ENCODE data around the gene NCDN.

NCDN gene

DNA sequence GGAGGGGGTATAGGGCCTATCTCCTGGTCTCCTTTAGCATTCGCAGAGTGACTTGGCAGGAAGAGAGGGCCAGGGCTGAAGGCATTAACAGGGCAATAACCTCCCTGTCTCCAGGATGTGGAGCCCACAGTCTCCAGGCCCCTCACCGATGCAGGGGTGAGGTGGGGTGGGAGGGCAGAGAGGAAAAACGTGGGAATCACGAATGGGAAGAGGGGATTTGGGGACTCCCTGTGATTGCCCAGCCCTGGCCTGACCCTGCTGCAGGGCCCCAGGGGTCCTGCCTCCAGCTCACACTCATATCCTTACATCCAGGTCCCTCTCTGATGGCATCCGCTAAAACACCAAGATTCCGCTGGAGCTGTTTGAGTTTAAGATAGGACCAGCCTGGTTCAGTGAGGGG is 30.1 kb downstream of the NCDN start:
- FAIRE-seq (no peak), DNase-seq (ENCODE audit: extremely low spot score, insufficient read length, low read depth) (no peak)

GRCh38 chr1:35588197-35588910 is 30.8 kb downstream of the NCDN start:
- DNase-seq (ENCODE audit: extremely low spot score, insufficient read length, low read depth) (no peak), FAIRE-seq (no peak)

DNA sequence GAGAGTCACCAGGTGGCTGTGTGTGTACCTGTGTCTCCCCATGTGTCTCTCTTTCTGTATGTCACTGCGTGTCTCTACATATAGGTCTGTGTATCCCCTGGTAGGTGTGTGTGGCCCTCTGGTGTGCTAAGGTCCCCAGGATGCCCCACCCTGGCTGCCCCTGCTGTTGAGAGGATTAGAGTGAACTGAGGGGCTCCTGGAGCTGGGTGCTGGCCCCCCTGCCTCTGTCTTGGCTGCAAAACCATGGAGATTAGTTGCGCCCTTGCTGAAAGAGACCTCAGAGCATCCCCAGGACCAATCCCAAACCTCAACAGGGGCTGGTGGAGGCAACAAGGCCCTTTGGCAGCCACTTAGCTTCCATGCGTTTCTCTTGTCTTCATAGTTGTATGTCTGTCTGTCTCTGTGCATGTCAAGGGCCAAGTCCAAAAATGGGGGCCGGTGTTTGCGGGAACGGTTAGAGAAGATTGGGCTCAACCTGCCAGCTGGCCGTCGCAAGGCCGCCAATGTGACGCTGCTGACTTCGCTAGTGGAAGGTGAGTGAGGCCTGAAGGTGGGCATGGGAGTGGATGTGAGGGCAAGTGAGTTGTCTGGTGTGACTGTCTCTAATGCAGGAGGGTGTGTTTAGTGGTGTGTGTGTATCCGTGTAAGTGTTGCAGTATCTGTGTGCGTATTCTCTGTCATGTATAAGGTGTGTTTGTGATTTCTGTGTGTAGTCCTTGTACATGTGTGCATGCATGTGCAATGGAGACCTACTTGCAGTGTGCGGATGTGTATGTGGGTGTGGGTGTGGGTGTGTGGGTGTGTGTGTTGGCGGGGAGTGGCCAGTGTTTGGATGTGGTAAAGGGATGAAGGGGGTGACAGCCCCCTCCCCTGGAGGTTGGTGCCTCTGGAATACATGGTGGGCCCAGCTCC is 32.2 kb downstream of the NCDN start:
- DNase-seq (ENCODE audit: extremely low spot score, insufficient read length, low read depth) (no peak), FAIRE-seq (no peak)

- FAIRE-seq (no peak), DNase-seq (ENCODE audit: extremely low spot score, insufficient read length, low read depth) (no peak)
Measured at GRCh38 chr1:35590476-35591040, 33.0 kb downstream of the NCDN start.

DNA sequence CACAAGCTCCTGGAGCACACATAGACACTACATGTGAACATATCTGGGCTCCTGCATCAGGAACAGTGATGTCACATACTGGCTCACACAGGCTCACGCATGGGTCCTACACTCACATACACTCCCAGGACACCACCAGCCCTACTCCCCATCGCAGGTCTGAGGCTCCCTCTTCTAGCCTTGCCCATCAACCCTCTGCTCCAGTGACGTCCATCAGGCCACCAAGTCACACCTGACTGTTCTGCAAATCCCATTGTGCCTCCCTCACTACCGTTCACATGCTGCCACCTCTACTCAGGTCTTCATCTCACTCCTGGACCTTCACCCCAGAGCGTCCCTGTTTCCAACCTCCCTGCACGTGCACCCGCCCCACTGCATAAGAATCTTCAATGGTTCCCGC is 33.6 kb downstream of the NCDN start:
- FAIRE-seq = no peak
- DNase-seq (ENCODE audit: extremely low spot score, insufficient read length, low read depth) = no peak

DNA sequence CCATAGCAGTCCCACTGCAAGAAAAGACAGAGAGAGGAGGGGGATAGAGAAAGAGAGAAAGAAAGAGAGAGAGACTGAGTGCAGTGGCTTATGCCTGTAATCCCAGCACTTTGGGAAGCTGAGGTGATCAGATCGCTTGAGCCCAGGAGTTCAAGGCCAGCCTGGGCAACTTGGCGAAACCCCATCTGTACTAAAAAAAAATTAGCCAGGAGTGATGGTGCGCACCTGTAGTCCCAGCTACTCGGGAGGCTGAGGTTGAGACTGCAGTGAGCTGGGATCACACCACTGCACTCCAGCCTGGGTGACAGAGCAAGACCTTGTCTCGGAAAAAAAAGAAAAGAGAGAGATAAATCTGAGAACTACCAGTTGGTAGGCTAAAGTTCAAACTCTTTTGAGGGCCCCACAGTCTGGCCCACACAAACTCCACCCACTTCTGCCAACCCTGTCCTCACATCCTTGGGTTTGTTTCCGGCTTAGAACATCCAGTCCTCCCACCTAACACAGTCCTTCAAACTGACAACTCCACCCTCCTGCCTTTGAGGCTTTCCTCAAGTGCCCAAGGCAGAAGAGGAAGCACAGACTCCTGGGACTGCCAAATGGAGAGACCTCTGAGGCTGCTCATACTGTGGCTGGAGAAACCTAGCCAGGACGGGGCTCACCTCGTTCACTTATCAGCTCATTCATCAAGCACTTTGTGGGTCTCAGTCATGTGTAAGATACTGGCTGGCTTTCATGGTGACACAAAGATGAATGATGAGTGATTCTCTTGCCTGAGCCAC is 35.6 kb downstream of the NCDN start:
- DNase-seq (ENCODE audit: extremely low spot score, insufficient read length, low read depth) (no peak), FAIRE-seq (no peak)

DNA sequence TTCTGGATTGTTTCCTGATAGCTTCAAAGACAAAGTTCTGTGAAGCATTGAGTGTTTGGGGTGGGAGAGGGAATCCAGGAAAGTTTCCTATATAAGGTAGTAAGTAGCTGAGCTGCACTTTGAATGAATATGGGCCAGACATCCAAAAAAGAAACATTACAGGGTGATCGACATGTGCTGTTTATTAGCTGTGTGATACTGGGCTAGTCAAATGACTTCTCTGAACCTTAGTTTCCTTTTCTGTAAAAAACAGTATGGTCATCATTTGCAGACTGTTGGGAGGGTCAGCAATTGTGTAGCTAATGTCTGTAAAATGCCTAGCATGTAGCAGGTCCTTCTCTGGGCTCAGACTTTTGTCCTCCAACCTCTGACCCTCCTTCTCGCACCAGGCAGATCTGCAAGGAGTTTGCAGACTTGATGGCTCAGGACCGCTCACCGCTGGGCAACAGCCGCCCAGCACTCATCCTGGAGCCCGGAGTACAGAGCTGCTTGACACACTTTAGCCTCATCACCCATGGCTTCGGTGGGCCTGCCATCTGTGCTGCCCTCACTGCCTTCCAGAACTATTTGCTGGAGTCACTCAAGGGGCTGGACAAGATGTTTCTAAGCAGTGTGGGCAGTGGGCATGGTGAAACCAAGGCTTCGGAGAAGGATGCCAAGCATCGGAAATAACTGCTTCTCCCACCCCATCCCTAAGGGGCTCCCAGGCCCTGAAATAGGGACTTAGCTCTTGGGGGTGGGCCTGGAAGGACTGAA is 36.6 kb downstream of the NCDN start:
- no peak for FAIRE-seq

GRCh38 chr1:35595684-35596083 is 38.1 kb downstream of the NCDN start:
- FAIRE-seq = no peak

More for the DNA sequence above, 36.6 kb downstream of the NCDN start:
- DNase-seq (ENCODE audit: extremely low spot score, insufficient read length, low read depth) = no peak

GRCh38 chr1:35597870-35598269 is 40.3 kb downstream of the NCDN start:
- FAIRE-seq (no peak), DNase-seq (ENCODE audit: extremely low spot score, insufficient read length, low read depth) (no peak)

More at GRCh38 chr1:35595684-35596083, 38.1 kb downstream of the NCDN start:
- no peak for DNase-seq (ENCODE audit: extremely low spot score, insufficient read length, low read depth)

DNA sequence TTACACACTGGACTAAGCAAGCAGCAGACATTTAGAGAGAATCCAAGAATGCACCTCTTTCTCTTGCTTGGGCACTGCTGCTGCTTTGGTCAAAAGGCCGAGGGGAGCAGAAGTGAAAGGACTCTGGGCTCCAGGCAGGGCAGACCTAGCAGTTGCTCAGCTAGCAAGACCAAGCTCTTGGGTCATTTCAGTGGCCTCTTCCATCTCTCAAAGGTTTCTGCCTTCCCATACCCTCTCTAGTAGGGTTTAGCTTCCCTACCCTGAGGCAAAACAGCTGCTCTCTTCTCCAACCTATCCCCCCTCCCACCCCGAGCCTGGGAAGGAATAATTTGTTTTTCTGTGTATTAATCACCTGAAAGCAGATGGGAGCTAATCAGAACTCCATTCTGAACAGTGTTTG is 41.3 kb downstream of the NCDN start:
- no peak for FAIRE-seq
- no peak for DNase-seq (ENCODE audit: extremely low spot score, insufficient read length, low read depth)

- FAIRE-seq = no peak
- no peak for DNase-seq (ENCODE audit: extremely low spot score, insufficient read length, low read depth)
Measured at GRCh38 chr1:35599411-35599810, 41.8 kb downstream of the NCDN start.

DNA sequence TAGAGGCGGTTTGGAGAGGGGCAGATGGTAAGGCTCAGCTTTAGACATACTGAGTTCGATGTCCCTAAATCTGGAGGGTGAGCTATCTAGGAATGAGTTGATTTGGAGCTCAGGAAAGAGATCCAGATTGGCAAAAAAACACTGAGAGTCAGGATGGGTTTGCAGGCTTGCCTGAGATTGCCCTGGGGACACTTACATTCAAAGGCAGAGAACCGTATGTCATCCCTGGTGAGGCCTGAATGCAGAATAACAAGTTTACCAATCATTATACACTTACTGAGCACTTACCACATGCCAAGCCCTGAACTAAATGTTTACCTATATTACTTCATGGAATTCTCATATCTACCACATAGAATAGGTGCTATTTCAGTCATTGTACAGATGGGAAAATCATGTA is 43.0 kb downstream of the NCDN start:
- DNase-seq (ENCODE audit: extremely low spot score, insufficient read length, low read depth) (no peak), FAIRE-seq (no peak)

DNA sequence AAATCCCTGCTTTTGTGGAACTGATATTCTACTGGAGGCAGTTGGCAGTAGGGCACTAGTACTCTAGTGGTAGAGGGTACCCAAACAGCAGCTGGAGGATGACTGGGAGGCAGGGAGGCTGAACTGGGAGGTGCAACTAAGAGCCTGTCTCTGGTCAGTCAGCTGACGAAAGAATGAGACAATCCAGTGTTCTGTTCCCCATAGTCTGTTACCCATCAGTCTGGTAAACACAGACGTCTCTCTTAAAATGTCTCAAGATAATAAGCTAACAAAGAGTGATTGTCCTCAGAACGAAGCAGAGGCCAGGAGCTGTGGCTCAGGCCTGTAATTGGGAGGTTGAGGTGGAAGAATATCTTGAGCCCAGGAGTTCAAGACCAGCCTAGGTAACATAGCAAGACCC is 45.9 kb downstream of the NCDN start:
- DNase-seq (ENCODE audit: extremely low spot score, insufficient read length, low read depth) (no peak), FAIRE-seq (no peak)

- FAIRE-seq (no peak), DNase-seq (ENCODE audit: extremely low spot score, insufficient read length, low read depth) (no peak)
Measured at GRCh38 chr1:35603941-35604340, 46.3 kb downstream of the NCDN start.

GRCh38 chr1:35605071-35605866 is 47.7 kb downstream of the NCDN start:
- DNase-seq (ENCODE audit: extremely low spot score, insufficient read length, low read depth) (no peak), FAIRE-seq (no peak)

DNA sequence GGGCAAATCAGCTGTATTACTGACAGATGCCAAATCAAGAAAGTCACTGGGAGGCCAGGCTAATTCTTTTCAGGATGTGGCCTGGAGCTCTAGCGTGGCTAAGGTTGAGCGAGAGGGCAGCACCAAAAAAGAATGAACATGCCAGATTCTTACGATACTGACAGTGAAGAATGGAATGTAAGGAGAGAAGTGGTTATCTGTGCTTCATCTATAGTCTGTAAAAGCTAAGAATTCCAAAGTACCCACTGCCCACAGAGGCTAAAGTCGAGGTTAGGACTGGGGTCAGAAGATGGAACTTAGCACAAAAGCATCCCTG is 48.2 kb downstream of the NCDN start:
- FAIRE-seq (no peak), DNase-seq (ENCODE audit: extremely low spot score, insufficient read length, low read depth) (no peak)

- no peak for DNase-seq (ENCODE audit: extremely low spot score, insufficient read length, low read depth)
- no peak for FAIRE-seq
Measured at GRCh38 chr1:35611655-35612054, 54.1 kb downstream of the NCDN start.

DNA sequence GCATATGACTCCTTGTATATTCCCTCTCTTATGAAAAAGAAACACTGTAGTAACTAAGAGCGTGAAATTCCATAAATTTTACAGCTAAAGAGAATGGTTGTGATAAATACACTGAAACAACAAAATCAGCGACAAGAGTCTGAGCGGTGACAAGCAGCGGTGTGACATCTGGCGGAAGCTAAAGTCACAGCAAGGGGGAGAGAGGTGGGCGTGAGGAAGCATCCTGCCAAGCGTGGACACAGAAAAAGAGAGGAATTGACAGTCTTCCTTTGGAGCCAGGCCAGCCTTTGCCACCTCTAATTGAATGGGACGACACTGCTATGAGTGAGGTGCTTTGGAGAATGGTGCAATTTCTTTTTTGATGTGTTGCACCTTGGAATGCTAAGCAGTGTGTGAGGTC is 57.8 kb downstream of the NCDN start:
- DNase-seq (ENCODE audit: extremely low spot score, insufficient read length, low read depth) = no peak
- no peak for FAIRE-seq
